Cardiac septum (tissue), 1 donor: ENCODE results near the gene KIF5B. TPM values are rescaled to one million over a fixed set of nuclear protein-coding genes. Genes with fewer than 3 reads are reported as not detected.
"Not testable (repeated sequence)": the region's sequence is repeated elsewhere in the genome, so short reads cannot be mapped to it uniquely, and the experiment has no call there.

Experiments used
- DNase-seq: peaks from one replicate; pipeline ENCODE4 v3.0.0-alpha.2; 2020; ENCODE audit warnings: low spot score
- intact Hi-C: fragments of 100-400 bp; cut with DNase I; formaldehyde crosslinking; loops from one replicate; pipeline ENCODE4 v1.14.0; 2022
- long read RNA-seq: library from polyadenylated mRNA; unstranded; transcript quantifications from one replicate; pipeline ENCODE4 v2.0.0, GENCODE V29; 2021
- total RNA-seq: library from RNA; stranded (reverse); fragmentation: NEBNext Ultra II Directional; extraction: Animal tissue kit (Norgen Biotek cat#: 25700); gene quantifications from one replicate; pipeline ENCODE4 v1.2.1, GENCODE V29; 2021
- donor health status: DM: no; HTN: no; CAD: no.

KIF5B gene
- 181 TPM for total RNA-seq
- long read RNA-seq, full-length matches to known transcripts: 42 of 520 reads
- long read RNA-seq, partial matches to known transcripts: 446 of 520 reads
- long read RNA-seq, other reads (novel, unspliced or antisense): 32 of 520 reads

DNA sequence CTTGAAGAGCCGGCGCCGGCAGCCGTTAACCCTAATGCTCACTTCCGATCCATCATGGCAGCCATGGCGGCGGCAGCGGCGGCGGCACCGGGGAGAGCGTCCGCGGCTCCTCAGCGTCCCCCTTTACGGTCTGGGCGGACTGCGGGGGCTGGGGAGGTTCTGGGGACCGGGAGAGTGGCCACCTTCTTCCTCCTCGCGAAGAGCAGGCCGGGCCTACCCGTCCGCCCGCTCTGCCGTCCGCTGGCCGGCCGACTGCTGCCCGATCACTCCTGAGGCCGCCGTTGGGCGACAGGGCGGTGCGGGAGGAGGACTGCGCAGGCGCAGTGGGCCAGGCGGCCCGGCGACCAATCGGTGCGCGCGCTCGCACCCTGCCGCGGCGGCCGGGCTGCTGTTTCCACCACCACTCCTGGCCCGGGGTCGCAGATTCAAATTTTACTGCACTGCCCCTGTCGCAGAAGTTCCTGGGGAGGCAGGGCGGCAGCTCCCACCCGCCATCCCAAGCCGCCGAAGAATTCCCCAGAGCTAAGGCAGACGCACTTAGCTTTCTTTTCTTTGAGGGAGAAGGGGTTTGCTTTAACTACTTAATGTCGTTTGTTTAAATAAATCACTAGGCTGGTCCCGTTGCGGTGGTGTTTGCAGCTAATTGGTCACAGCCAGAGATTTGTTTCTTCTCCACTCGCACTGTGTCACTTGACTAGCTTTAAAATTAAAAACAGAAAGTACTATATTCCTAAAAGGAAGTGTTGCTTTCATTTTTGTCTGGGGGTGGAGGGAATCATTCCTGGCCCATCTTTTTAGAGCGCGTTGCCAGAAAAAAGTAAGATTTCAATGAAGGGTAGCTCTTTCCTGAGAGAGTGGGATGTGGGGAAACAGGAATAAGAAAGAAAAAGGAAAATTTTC, at the start of gene KIF5B:
Gene KIF5B, minus strand, starts transcription at position 290 of the 900 bp plus-strand sequence. CDS start 452 bp downstream, outside the sequence.
- intact Hi-C loops: loop anchor here (5.0 to 10.0 kb wide), 3 partner anchors 86 to 318 kb away; partner anchors contain the start of gene EPC1

GRCh38 chr10:32105782-32106382, 49.7 kb upstream of the KIF5B start:
- intact Hi-C loops: no loop called here
- DNase-seq: no peak

More for the DNA sequence above, at the start of gene KIF5B:
- peak; percentile 95 for DNase-seq

DNA sequence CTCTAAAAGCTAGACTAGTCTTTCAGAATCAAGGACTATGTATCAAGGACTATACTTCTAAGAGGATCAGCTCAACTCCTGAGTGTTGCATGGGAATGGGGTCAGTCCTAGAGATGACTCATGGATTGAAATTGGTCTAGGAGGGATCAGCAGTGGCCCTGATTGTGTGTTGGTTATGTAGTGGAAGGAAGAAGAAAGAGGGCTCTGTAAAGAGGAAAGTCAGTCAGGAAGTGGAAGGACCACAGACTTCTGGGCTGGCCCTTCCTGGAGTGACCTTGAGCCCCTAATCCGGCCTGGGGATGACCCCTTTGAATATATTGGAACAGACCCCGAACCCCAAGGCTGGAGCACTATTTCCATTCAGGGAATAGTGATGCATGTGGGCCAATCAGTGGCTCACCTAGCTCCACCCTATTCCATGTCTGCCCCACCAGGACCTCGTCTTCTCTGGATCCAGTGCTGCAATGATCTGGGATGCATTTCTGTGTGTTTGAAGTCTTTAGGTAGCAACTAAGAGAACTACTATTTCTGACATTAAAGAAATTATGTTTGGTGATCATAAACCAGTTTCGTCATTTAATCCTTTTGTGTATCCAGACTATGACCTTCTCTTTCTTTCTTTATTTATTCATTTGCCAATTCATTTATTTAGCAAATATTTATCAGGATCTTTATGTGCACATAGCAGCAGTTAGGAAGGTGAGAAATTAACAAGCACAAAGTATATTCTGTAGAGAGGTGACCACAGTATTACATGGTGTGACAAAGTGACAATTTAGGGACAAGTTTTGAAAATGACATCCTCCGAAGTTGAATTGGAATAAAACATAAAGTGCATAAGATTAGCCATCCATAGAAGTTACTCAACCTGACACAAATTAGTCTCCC, 48.6 kb upstream of the KIF5B start:
- DNase-seq: no peak
- intact Hi-C loops: no loop called here

GRCh38 chr10:32104181-32104580, 48.0 kb upstream of the KIF5B start:
- intact Hi-C loops: no loop called here
- no peak for DNase-seq

GRCh38 chr10:32103721-32104120, 47.5 kb upstream of the KIF5B start:
- DNase-seq: no peak
- intact Hi-C loops: no loop called here

GRCh38 chr10:32098566-32099259, 42.5 kb upstream of the KIF5B start:
- DNase-seq, intact Hi-C loops: not testable (repeated sequence)

- intact Hi-C loops: no loop called here
- DNase-seq: no peak
Measured at GRCh38 chr10:32095116-32095733, 39.0 kb upstream of the KIF5B start.

- DNase-seq: no peak
- intact Hi-C loops: no loop called here
Measured at GRCh38 chr10:32093650-32094049, 37.4 kb upstream of the KIF5B start.

DNA sequence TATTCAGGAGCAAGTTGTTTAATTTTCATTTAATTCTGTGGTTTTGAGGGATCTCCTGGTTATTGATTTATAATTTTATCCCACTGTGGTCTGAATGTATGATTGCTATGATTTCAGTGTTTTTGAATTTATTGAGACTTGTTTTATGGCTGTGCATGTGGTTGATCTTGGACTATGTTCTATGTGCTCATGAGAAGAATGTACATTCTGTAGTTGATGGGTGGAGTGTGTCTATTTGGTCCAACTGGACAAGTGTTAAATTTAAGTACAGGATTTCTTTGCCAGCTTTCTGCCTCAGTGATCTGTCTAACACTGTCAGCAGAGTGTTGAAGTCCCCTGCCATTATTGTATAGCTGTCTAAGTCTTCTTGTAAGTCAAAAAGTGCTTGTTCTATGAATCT, 34.8 kb upstream of the KIF5B start:
- intact Hi-C loops: no loop called here
- DNase-seq: no peak

- intact Hi-C loops: no loop called here
Measured at GRCh38 chr10:32084185-32084851, 28.1 kb upstream of the KIF5B start.

GRCh38 chr10:32077896-32078485, 21.8 kb upstream of the KIF5B start:
- intact Hi-C loops: no loop called here
- no peak for DNase-seq

More at GRCh38 chr10:32084185-32084851, 28.1 kb upstream of the KIF5B start:
- no peak for DNase-seq

- intact Hi-C loops: no loop called here
- no peak for DNase-seq
Measured at GRCh38 chr10:32073659-32074058, 17.4 kb upstream of the KIF5B start.

GRCh38 chr10:32073128-32073527, 16.9 kb upstream of the KIF5B start:
- no peak for DNase-seq
- intact Hi-C loops: no loop called here

GRCh38 chr10:32072025-32072800, 16.0 kb upstream of the KIF5B start:
- DNase-seq: no peak
- intact Hi-C loops: no loop called here

GRCh38 chr10:32070645-32071044, 14.4 kb upstream of the KIF5B start:
- intact Hi-C loops: no loop called here
- DNase-seq: no peak

DNA sequence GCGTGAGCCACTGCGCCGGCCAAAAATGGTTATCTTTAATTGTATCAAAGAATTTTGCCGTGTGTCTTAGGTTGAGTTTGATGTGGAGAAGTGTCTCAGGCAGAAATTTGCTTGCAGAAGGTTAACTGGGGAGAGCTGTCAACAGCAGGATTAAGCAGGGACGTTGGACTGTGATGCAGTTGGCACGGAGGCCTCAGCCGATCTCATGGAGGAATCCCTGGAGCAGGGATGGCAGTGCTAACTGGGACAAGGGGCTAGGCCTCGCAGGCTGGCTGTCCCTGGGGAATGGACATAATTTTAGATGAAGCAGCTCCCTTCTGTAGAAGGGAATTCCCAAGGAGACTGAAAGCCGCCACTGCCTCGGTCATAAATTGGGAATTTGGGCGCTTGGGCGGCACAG, 12.3 kb upstream of the KIF5B start:
- DNase-seq: no peak

GRCh38 chr10:32067931-32068330, 11.7 kb upstream of the KIF5B start:
- intact Hi-C loops: loop anchor here (10.0 kb wide), 1 partner anchor 127 kb away; no protein-coding TSS in a partner anchor
- not testable (repeated sequence) for DNase-seq

More for the DNA sequence above, 12.3 kb upstream of the KIF5B start:
- intact Hi-C loops: loop anchor here (10.0 kb wide), 1 partner anchor 126 kb away; no protein-coding TSS in a partner anchor
